ENCODE measurements around the gene DTHD1. TPM values are rescaled to one million over a fixed set of nuclear protein-coding genes. Genes with fewer than 3 reads are reported as not detected.

DTHD1 gene
- total RNA-seq, 1 experiment from 2014 or later: not detected

GRCh38 chr4:36267486-36268268 lies 13.7 kb upstream of the DTHD1 start:
- Histone ChIP-seq H3K4me3 (ENCODE audit: low read length) (no peak overlapping the region), H3K9ac (ENCODE audit: low read length) (no peak overlapping the region), H3K9me3 (ENCODE audit: low read length) (no peaks in the 10 kb centered on the region), H3K79me2 (ENCODE audit: low read length) (no peaks in the 10 kb centered on the region), H3K4me1 (ENCODE audit: insufficient read depth, low read length) (peaks cover 1% of the 10 kb centered on the region), H3K27ac (ENCODE audit: low read length) (no peak overlapping the region), H3F3A (ENCODE audit: low read length, unreplicated experiment) (peaks cover 1% of the 10 kb centered on the region), H3K4me2 (ENCODE audit: low read length) (no peak overlapping the region), H2AFZ (ENCODE audit: low read length) (no peak overlapping the region), H3K36me3 (ENCODE audit: low read depth, low read length) (no peaks in the 10 kb centered on the region), H4K20me1 (ENCODE audit: low read length) (no peaks in the 10 kb centered on the region), H3K27me3 (ENCODE audit: low read length) (no peaks in the 10 kb centered on the region), H3K9me2 (replicated peaks; ENCODE audit: low read length) (no peaks in the 10 kb centered on the region)
- intact Hi-C loops (cut with micrococcal nuclease): no loop called here
- ATAC-seq (no peak), DNase-seq (no peak)
- ChIA-PET CTCF (no interaction called here), POLR2A (ENCODE audit: unreplicated experiment) (interaction anchor here (0.5 kb wide), 1 partner anchor 9 kb away, joined by 3 read pairs; no protein-coding TSS in a partner anchor)
- TF ChIP-seq EZH2phosphoT487 (IDR thresholded peaks at IDR 0.05; ENCODE audit: borderline replicate concordance, low read length): no peak
- no peak for TF ChIP-seq EZH2 (IDR thresholded peaks at IDR 0.05; ENCODE audit: low read length, unreplicated experiment)
- TF ChIP-seq, protein P1, sequence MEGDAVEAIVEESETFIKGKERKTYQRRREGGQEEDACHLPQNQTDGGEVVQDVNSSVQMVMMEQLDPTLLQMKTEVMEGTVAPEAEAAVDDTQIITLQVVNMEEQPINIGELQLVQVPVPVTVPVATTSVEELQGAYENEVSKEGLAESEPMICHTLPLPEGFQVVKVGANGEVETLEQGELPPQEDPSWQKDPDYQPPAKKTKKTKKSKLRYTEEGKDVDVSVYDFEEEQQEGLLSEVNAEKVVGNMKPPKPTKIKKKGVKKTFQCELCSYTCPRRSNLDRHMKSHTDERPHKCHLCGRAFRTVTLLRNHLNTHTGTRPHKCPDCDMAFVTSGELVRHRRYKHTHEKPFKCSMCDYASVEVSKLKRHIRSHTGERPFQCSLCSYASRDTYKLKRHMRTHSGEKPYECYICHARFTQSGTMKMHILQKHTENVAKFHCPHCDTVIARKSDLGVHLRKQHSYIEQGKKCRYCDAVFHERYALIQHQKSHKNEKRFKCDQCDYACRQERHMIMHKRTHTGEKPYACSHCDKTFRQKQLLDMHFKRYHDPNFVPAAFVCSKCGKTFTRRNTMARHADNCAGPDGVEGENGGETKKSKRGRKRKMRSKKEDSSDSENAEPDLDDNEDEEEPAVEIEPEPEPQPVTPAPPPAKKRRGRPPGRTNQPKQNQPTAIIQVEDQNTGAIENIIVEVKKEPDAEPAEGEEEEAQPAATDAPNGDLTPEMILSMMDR (conservative IDR thresholded peaks at IDR 0.05; ENCODE audit: low read depth, low read length): no peak
- BruUV-seq (replicated peaks): no TSS peak

DNA sequence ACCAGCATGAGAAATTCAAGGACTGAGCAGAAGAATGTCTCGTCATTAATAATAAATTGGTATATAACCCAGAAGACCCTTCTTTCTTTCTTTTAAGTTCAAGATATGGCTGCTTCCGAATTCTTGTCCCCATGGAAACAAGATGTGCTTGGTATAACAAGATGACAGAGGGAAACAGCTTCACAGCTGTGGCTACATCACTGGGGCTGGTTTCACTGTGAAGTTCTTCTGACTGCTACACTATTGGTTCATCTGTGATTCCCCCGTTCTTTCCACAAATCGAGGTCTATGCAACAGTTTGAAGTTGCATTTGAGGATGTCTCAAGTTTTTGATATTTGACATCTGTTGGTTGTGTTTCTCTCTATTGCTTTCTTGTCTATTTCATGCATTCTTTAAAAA lies 12.3 kb upstream of the DTHD1 start:
- no peaks in the 10 kb centered on the region for H3K9me2 ChIP-seq (replicated peaks; ENCODE audit: low read length)
- ChIA-PET POLR2A (ENCODE audit: unreplicated experiment) (interaction anchor here (0.5 kb wide), 1 partner anchor 26 kb away, joined by 3 read pairs; no protein-coding TSS in a partner anchor), CTCF (no interaction called here)
- no peak overlapping the region for H3K27ac ChIP-seq (ENCODE audit: low read length)
- H3K27me3 ChIP-seq (ENCODE audit: low read length): no peaks in the 10 kb centered on the region
- no peaks in the 10 kb centered on the region for H3K36me3 ChIP-seq (ENCODE audit: low read depth, low read length)
- H3K79me2 ChIP-seq (ENCODE audit: low read length): no peaks in the 10 kb centered on the region
- no peak for ATAC-seq
- DNase-seq: no peak
- H3K9me3 ChIP-seq (ENCODE audit: low read length): no peaks in the 10 kb centered on the region
- intact Hi-C loops (cut with micrococcal nuclease): no loop called here
- H3F3A ChIP-seq (ENCODE audit: low read length, unreplicated experiment): peaks cover 6% of the 10 kb centered on the region
- BruUV-seq (replicated peaks): no TSS peak
- H3K4me2 ChIP-seq (ENCODE audit: low read length): no peak overlapping the region
- no peak overlapping the region for H2AFZ ChIP-seq (ENCODE audit: low read length)
- no peak overlapping the region for H3K4me3 ChIP-seq (ENCODE audit: low read length)
- TF ChIP-seq EZH2phosphoT487 (IDR thresholded peaks at IDR 0.05; ENCODE audit: borderline replicate concordance, low read length) (no peak), EZH2 (IDR thresholded peaks at IDR 0.05; ENCODE audit: low read length, unreplicated experiment) (no peak)
- TF ChIP-seq, protein P1 (conservative IDR thresholded peaks at IDR 0.05; ENCODE audit: low read depth, low read length): no peak
- H3K4me1 ChIP-seq (ENCODE audit: insufficient read depth, low read length): peaks cover 13% of the 10 kb centered on the region
- H3K9ac ChIP-seq (ENCODE audit: low read length): no peak overlapping the region
- no peaks in the 10 kb centered on the region for H4K20me1 ChIP-seq (ENCODE audit: low read length)

- H3K9ac ChIP-seq (ENCODE audit: low read length): no peak overlapping the region
- BruUV-seq (replicated peaks): no TSS peak
- ChIA-PET CTCF (no interaction called here), POLR2A (ENCODE audit: unreplicated experiment) (interaction anchor here (0.5 kb wide), 1 partner anchor 26 kb away, joined by 3 read pairs; no protein-coding TSS in a partner anchor)
- H2AFZ ChIP-seq (ENCODE audit: low read length): no peak overlapping the region
- intact Hi-C loops (cut with micrococcal nuclease): no loop called here
- H3K4me3 ChIP-seq (ENCODE audit: low read length): no peak overlapping the region
- peaks cover 15% of the 10 kb centered on the region for H3K4me1 ChIP-seq (ENCODE audit: insufficient read depth, low read length)
- no peaks in the 10 kb centered on the region for H3K9me3 ChIP-seq (ENCODE audit: low read length)
- DNase-seq (no peak), ATAC-seq (no peak)
- no peaks in the 10 kb centered on the region for H3K79me2 ChIP-seq (ENCODE audit: low read length)
- H3F3A ChIP-seq (ENCODE audit: low read length, unreplicated experiment): peaks cover 6% of the 10 kb centered on the region
- no peaks in the 10 kb centered on the region for H3K9me2 ChIP-seq (replicated peaks; ENCODE audit: low read length)
- H3K36me3 ChIP-seq (ENCODE audit: low read depth, low read length): no peaks in the 10 kb centered on the region
- H3K27me3 ChIP-seq (ENCODE audit: low read length): no peaks in the 10 kb centered on the region
- TF ChIP-seq EZH2phosphoT487 (IDR thresholded peaks at IDR 0.05; ENCODE audit: borderline replicate concordance, low read length) (no peak), EZH2 (IDR thresholded peaks at IDR 0.05; ENCODE audit: low read length, unreplicated experiment) (no peak)
- TF ChIP-seq, protein P1 (conservative IDR thresholded peaks at IDR 0.05; ENCODE audit: low read depth, low read length): no peak
- no peak overlapping the region for H3K4me2 ChIP-seq (ENCODE audit: low read length)
- no peak overlapping the region for H3K27ac ChIP-seq (ENCODE audit: low read length)
- H4K20me1 ChIP-seq (ENCODE audit: low read length): no peaks in the 10 kb centered on the region
Observed at GRCh38 chr4:36269533-36270173, 11.8 kb upstream of the DTHD1 start.

Measured in PC-3 (cell line).